EL (cell line): ENCODE data around the gene TNS3.
"Not testable (repeated sequence)": the region's sequence is repeated elsewhere in the genome, so short reads cannot be mapped to it uniquely, and the experiment has no call there.

Experiments used
- DNase-seq: peaks from one replicate; pipeline ENCODE4 v3.0.0-alpha.2; 2016

The TNS3 gene

DNA sequence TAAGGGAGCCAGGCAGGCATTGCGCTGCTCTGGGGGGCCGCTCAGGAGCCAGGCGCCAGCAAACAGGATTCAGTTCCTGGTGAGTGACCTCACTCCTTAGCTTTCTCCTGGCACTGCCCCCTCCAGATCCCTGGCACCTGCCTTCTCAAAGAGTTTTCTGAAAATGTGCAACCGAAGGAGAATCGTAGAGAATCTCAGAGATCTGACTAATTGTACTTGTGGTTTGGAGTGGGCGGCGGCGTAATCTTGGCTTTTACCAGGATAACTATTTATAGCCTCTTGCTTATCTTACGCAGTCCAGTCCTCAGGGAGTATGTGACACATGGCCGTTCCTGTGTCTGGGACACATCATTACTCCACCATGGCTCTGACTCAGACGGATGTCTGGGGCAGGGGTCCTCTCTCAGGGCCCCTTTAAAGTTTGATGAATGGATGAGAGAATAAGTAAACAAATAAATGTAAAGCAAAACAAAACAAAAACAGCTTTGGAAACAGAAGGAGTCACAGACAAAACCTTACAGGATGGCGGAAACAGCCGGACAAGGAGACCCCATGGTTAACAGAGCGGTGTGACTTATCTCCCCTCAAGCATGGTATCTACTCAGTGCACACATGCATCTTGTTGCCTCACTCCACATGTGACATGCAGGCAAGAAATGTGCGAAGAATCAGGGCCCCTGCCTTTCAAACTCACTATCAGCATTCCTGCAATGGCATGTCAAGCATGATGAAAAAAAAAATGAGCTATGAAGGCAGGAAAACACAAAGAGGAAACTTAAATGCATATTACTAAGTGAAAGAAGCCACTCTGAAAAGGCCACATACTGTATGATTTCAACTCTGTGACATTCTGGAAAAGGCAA lies 99.7 kb downstream of the TNS3 start:
- peak; percentile 95 for DNase-seq

DNA sequence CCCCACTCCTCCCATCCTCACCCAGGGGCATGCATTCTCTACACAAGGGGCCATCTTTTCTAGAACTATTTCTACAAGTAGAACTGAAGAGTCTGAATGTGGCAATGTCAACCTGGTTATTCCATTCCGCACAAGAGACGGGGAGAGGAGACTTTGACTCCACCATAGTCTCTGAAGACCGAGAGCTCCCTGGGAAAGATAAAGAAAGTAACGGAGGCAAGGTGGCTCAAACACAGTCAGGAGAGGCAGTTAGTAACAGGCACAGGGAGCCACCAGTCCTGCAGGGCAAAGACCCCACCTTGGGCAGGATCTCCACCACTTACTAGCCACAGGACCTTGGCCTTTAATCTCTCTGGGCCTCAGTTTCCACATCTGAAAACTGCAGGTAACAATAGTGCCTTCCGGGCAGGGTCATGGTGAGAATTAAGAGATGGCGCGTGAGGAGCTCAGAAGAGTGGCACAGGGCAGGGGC lies 100.3 kb downstream of the TNS3 start:
- no peak for DNase-seq

DNA sequence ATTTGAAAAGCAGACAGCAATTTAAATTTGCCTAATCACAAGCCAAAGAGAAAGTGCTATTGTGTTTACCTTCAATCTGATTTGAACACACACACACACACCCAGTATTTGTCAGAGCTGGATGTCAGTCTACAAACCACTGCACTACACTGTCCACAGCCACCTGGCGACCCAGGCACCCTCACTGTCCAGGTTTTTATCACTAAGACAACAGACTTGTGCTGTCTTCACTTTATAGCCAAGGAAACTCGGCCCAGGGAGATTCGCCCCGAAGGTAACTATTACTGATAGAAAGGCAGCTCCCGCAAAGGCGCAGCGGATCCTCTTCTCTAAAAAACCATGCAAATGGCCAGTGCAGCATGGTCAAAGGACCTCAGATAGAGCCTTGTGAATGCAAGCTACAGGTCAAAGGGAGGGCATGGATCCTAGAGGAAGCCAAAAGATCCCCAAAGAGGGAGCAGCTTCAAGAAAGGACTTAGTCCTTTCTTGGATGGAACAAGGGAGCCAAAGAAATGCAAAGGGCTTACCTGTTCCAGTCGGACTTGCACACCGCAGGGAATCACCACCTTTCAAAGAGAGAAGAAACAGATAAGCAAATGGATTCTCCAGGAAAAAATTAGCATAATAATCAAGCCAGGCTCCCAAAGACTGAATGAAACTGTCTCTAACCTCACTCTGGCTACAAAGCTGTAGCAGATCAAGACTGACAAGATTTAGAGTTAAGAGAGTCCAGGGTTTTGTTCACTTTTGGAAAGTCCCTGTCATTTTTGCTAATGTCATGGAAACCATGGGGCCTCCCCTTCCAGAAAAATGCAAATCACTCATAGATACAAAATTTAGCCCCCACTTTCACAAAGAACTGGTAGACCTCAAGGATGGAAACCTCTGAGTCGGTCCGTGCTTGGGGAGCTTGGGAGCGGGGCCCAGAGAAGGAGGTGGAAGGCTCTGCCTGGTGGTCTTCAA lies 101.1 kb downstream of the TNS3 start:
- no peak for DNase-seq

DNA sequence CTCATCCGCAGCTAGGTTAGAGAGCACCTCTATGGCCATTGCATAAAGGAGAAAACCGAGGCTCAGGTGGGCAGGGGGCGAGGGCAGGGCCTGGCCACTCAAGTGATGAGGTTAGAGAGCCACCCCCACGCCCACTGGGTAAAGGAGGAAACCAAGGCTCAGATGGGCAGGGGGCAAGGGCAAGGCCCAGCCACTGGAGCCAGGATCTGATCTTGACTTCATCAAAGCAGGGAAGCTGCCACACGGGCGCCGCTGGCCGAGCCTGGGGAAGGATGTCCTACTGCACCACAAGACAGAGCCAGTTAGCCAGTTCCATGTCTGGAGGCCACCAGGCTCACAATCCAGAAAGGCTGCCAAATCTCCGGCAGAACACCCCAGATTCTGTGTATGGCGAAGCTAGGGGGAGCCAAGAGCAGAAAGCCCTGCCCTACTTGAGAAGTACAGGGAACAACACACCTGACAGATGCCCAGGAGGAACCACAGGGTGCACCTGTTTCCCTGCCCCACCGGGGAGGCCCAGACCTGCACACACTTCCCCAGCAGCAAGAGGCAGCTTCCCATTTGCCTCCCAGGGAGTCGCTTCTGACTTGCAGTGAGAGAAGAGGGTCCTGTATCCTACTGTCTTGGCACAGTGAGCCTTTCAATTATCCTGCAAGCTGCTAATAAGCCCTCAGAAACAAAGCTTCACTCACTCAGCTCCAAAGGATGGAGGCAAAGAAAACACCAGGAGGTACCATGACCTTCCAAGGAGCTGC lies 101.9 kb downstream of the TNS3 start:
- no peak for DNase-seq

DNA sequence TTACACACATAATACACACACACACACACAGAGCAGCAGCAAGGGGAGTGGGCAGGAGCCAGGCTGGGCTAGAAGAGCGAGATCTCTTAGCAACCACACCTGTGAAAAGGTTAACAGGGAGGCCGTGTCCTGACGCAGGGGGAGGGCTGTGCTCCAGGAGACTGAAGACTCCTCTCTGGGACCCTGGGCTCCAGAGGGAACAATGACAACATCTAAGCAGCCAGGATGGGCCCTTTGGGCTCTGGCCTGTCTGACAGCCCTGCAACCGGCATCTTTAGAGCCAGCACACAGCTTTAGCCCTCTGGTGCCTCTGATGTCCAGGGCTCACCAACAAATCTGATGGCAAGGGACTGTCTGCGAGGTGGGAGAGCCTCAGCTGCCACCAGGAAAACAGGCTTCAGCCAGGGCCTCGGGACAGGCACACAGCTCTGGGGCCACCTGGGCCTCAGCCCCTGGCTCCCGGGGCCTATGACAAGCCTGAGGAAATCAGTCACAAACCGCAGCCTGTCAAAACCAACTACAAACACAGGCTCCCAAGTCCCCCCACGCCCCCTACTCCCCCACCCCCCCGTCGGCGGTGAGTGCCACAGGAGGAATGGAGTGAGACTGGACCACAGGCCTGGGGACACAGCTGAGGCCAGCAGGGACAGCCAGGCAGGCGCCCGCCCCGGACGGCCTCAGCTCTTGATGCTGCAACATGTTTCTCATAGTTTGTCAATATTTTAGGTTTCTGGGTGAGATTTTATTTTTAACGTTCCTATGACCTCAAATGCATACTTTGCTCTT lies 102.8 kb downstream of the TNS3 start:
- DNase-seq, result no peak

DNA sequence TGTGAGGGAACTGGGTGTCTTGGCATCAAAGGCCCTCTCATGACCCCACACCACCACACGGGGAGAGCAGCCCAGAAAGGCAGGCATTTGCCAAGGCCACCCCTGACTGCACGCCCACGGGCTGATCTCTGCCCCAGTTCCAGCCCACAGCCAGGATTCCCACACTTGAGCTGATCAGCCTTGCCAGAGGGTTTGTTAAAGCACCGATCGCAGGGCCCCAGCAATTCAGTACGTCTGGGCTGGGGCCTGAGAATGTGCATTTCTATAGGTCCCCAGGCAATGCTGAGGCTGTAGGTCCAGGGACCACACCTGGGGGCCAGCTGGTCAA lies 103.9 kb downstream of the TNS3 start:
- DNase-seq, result peak; percentile 25

DNA sequence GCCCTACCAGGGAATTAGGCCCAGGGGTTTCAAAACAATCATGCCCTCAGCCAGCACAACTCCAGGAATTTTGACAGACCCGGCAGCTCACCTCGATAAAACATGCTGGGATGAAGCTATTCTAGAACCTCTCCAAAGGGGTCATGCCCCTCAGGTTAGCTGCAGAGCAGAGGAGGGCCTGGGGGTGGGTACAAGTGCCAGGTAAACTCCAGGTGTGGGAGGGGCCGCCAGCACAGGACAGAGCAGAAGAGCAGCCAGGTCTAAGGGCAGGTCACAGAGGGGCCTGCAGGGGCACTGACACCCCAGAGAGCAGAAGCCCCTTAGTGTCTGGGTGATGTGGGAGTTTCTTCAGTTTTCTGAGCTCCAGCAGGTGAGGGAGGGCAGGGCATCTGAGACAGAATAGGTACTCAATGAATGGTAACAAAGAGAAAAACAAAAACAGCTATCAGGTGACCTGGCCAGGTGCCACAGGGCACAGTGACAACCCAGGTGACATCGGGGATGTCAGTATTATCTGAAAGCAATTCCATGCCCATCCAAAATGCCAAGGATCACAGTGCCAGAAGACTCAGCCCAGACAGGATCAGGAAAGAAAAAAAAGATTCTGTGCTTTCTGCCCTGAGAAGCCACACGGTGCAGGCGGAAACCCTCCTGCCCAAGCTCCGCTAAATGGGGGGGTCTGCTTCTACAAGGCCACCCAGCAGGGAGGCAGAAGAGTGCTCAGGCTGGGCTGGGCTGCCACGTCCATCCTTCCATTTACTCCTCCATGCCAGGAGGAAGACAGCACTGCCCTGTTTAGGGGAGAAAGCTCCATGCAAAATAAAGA lies 104.5 kb downstream of the TNS3 start:
- no peak for DNase-seq

DNA sequence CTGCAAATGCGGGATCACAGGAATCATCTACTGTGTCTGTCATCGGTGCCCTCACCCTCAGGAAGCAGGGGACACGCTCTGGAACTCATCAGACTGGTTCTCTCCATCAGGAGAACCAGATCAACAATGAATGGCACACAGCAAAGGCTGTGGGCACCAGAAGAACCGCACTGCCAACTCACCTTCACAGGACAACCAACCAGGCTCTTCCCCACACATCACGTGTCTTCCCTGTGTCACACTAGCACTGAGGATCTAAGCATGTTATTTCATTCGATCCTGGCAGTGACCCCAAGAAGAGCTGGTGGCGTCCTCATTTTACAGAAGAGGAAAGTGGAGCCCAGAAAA lies 106.1 kb downstream of the TNS3 start:
- no peak for DNase-seq

DNA sequence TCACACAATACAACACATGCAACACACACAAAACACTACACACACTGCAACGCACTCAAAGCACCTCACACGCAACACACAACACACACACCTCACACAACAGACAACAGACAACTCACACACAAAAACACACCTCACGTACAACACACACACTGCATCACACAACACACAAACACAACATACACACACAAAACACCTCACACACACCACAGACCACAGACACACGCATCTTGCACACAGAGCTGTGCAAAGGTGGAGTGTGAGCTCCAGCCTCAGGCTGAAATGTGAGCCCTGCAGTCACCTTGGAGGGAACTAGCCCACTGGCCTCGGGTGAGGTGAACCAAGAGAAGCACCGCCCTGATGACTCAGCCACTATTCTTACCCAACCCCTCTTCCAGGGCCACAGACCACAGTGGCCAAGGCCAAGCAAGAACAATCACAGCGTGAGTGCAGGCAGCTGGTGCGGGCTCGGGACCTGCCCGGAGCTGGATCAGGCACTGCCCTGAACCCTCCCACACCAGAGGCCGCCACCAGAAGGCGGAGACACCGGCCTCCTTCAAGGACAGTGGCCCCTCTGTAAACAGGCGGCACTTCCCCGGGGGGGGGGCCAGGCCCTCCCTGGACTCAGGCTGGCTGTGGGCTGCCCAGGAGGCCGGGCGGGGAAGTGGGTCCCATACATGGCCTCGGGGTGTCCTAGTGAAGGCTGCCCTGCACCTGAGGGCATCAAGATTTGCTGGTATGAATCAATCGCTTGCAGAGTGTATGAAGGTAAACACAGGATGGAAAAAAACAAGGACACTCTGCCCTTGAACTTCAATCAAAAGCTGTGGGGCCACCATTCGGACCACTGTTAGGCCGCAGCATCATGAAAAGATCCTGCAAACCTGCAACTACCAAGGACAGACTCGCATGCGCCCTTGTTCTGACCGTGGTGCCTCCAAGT lies 106.7 kb downstream of the TNS3 start:
- DNase-seq, result peak; percentile 95

DNA sequence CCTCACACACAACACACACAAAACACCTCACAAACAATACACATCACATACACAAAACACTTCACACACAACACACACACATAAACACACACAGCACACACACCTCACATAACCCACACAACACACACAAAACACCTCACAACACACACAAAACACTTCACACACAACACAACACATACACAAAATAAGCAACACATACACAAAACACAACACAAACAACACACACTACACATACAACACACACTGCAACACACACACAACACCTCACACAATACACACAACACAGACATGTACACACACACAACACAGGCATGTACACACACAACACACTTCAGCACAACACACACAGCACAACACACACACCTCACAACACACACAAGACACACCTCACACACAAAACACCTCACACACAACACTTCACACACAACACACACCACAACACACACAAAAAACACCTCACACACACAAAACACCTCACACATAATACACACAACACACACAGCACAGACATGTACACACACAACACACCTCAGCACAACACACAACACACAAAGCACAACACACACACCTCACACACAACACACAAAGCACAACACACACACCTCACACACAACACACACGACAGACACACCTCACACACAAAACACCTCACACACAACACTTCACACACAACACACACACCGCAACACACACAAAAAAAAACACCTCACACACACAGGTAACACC lies 107.5 kb downstream of the TNS3 start:
- DNase-seq, result no peak

DNA sequence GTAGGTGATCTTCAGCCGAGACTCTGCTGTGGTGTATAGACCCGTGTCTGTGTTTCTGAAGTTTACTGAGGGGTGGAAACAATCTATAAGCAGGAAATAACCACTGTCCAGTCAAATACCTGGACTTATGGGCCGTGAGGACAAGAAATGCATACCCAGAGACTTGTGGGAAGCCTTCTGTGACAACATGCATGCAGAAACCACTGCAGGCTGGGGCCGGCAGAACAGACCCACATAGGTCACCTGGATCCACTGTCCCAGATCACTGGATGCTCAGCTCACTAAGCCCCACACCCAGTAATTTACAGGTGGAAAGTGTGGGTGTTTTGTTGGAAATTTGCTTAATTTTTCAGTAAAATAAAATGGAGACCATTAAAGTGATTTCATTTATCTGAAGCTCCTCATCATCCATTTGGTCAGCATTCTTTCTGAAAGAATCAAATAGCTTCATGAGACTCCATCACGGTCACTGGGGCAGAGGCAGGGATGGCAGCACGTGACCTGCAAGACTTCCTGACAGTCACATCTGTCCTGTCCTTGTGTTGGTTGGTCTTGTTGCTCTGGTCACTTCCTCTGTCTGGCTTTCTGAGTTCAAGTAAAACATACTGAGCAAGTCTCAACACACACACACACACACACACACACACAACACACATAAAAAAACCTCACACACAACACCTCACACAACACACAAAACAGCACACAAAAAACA lies 108.3 kb downstream of the TNS3 start:
- DNase-seq, result no peak

DNA sequence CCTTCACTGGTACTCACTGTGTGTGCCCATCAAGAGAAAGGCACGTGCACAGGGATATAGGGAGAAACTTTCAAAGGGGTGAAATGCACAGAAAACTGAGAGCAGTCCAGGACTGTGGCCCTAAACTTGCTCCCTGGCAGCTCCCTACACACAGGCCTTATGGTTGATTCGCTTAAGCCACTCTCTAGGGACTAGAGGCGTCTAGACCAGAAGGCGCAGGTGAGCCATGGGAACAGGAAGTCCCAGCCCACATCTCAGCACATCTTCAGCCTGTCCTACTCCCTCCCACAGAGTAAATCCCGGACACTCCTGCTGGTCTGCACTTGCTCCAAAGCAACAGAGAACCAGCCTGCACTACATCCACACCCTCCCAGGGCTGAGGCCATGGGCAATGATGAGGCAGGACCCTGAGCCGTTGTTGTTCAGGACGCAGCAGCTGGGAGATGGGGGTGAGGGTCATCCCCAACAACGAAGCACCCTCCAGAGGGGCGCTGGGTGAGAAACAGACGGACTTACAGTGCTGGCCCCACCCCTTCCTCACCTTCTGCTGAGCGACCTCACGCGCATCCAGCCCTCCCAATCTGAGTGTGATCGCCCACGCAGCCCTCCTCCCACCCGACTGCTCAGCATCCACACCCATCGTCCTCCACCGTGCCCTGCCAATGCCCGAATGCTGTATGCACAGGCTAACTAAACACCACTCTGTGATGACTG lies 109.3 kb downstream of the TNS3 start:
- no peak for DNase-seq

DNA sequence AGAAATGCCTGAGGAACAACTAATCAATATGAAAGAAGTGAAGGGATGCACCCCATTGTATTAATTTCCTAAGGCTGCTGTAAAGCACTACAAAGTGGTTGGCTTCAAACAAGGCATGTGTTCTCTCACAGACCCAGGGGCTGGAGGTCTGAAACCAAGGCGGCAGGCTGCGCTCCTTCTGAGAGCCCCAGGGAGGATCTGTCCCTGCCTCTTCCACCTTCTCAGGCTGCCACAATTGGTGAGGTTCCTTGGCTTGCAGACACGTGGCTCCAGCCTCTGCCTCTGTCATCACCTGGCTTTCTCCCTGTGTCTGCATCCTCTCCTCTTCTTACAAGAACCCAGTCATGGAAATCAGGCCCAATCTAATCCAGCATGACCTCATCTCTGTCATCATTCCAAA lies 110.1 kb downstream of the TNS3 start:
- no peak for DNase-seq

DNA sequence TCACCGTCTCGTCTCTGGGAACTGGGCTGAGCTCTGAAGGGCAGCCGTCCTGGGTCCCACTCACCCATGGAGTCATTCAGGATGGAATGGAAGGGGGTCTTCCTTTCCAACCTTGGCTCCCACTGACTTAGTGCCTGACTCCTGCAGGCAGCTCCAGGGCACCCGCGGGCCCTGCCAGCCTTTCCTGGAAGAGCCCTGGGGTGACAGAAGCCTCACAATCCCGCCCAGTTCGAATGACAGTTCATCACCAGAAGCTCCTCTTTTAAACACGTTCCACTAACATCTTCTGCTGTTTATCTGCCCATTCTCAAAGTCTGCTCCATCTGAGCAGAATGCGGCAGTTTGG lies 110.6 kb downstream of the TNS3 start:
- no peak for DNase-seq

DNA sequence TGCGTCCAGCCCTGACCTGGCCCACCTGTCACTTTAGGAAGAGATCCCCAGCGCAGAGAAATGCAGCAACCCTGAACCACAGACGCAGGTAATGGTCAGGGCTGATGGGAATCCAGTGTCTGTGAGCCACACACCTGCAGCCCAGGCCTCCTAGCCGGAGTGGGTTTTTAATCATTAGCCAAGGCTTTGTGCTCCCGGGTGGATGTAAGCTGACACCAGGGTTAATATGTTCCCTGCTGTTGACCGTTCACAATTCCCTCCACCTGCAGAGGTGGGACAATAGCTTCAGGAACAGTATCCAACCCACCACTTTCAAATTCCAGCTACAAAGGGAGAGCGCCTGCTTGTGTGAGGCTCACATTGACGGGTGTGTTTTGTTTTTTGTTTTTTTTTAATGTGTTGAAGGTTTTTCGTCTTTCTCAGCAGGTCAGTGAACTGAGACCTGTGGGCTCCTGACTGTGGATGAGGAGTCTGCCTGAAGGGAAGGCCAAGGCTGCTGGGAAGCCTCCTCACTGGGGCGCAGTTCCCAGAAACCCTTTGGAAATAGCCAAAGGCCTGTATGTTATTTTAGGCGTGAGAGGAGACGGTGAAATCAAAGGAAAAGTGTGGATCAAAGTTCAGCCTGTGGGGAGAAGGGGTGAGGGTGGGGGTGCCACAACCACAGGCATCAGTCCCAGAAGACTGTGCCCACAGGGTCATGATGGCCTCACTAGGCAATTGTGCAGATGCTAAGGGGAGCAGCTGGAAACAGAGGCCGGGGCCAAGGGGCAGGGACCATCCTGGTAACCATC lies 111.1 kb downstream of the TNS3 start:
- DNase-seq, result no peak

DNA sequence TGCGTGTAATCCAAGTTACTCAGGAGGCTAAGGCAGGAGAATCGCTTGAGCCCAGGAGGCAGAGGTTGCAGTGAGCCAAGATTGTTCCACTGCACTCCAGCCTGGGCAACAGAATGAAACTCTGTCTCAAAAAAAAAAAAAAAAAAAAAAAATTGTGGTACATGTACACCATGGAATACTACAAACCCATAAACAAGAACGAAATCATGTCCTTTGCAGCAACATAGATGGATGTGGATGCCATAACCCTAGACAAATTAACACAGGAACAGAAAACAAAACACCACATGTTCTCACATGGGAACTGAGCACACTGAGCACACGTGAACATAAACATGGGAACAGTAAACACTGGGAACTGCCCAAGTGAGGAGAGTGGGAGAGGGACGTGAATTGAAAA lies 112.1 kb downstream of the TNS3 start:
- not testable (repeated sequence) for DNase-seq

DNA sequence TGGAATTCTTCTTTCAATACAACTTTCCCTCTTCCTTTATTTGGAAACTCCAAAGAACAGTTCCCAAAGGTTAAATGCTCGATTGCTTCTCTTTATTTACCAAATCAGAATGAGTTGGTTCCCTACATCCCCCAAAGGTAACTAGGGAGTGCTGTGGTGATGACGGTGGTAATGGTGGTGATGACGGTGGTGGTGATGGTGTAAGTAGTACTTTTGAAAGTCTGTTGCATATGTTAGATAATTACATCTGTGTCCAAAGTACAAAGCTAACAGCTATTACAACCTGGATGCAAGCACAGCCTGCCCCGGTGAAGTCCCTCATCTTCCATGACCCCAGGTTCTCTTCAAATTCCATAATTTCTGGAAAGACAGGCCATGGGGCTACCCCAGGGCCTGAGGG lies 115.1 kb downstream of the TNS3 start:
- DNase-seq, result no peak

DNA sequence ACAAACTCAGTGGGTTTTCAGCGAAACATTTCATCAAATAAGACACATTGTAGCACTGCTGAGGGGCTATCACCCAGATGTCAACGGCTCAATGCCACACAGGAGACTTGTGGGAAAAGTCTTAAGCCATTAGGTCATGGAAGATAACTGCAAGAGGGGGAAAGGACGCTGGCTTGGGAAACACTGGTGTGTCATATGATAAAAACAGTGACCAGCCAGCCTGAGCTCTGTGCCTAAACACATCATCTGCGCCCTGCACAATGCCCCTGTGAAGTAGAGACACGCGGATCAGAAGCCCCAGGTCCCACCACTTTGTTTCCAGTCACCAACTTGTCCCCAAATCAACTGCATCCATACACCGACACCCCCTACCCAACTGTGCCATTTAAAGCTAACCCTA lies 116.7 kb downstream of the TNS3 start:
- DNase-seq, result no peak
